Stimulated activated CD4-positive, alpha-beta T cell treated with anti-CD3 and anti-CD28 coated beads, Interleukin-15, amount 100 ng/mL, for 24 hours (primary cell): Measurements from ENCODE around the gene CTSA.
"Not testable (repeated sequence)": the region's sequence is repeated elsewhere in the genome, so short reads cannot be mapped to it uniquely, and the experiment has no call there.

Source experiments
- DNase-seq: peaks from one replicate; pipeline ENCODE4 v3.0.0-alpha.2; 2020

The CTSA gene

DNA sequence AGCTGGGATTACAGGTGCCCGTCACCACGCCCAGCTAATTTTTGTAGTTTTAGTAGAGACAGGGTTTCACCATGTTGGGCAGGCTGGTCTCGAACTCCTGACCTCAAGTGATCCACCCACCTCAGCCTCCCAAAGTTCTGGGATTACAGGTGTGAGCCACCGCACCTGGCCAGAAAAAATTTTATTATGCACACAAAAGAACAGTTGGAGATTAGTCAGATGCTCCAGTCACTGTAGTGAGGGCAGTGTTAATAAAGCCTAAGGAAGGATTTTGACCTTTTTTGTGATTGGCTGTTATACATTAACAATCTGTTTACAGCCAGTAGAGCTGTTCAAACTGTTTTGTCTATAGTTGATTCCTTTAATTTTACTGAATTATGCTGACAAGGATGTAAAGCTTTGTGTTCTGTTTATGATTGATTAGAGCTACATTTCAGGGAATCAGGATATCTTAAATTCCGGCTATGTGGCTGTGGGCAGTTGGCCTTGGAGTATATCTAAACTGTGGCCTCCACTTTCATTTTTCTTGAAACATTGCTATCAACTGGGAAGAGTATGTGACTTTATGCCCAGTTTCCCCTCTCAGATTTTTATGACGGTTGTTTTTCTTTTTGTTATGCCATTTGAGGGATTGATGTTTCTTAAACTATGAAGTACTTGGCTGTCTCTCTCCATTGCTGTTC is 23.9 kb upstream of the CTSA start:
- DNase-seq: no peak

DNA sequence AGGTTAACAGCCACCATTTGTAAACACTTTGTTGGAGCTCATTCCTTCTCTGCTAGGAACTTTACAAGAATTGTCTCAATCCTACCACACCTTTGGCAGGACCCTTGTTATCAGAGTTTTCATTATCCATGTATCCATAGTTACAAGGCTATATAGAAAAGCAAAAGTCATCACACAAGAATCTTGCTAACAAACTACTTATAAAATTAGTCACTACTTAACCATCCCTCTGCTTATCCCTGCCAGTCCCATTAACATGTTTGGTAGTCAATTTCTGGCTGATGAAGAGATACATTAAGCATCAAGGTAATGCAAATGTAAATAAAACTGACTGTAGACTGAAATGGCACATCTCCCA is 23.3 kb upstream of the CTSA start:
- DNase-seq: no peak

GRCh38 chr20:45872626-45873025 is 18.5 kb upstream of the CTSA start:
- no peak for DNase-seq

GRCh38 chr20:45873409-45874103 is 17.6 kb upstream of the CTSA start:
- DNase-seq: no peak

DNA sequence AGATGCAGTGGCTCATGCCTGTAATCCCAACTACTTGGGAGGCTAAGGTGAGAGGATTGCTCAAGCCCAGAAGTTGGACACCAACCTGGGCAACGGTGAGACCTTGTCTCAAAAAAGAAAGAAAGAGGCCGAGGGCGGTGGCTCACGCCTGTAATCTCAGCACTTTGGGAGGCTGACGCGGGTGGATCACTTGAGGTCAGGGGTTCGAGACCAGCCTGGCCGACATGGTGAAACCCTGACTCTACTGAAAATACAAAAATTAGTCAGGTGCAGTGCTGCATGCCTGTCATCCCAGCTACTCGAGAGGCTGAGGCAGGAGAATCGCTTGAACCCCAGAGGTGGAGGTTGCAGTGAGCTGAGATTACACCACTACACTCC is 17.0 kb upstream of the CTSA start:
- DNase-seq: not testable (repeated sequence)

- no peak for DNase-seq
These were observed 16.6 kb upstream of the CTSA start for GRCh38 chr20:45874576-45874975.

- DNase-seq: no peak
These were observed 12.9 kb upstream of the CTSA start for GRCh38 chr20:45878076-45878761.

- DNase-seq: peak; percentile 99
These were observed 9.9 kb upstream of the CTSA start, which contains the start of gene ZSWIM1 for GRCh38 chr20:45880988-45881788. Gene ZSWIM1, plus strand, starts transcription at chr20:45881227. Its CDS starts 1,366 bp downstream, at chr20:45882593.

GRCh38 chr20:45882469-45883099 is 8.6 kb upstream of the CTSA start:
- DNase-seq: no peak

GRCh38 chr20:45883100-45883469 is 8.1 kb upstream of the CTSA start:
- DNase-seq: no peak

DNA sequence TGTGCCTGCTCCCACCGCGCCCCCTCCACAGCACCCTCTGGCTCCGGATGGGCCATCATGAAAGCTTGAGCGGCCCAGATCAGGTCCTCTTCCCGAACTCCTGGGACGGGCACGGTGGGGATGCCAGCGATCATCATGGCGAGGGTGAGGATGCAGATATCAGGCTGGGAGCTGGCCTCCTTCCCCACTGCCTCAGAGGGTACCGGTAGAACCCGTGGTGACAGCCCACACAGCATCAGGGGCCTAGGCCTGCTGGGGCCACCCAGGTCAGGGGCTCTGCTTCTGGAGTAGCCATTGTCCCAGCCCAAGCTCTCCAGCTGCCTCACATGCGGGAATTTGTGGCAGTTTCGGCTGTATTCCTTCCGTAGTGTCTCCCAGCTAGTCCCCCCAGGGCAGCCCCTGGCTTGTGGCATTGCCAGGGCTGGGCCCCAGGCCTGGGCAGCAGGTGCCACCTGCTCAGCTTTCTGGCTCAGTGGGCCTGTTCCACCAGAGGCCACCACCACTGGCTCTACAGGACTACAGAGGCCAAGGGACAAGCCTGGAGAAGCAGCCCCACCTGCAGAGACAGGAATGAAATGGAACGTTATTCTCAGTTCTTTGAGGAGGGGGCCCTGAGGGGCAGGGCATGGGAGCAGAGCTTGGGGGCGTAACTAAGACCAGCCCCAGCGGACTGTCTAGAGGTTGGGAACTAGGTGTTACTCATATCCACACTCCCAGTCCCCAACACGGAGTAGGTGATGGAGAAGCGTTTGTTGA is 4.4 kb upstream of the CTSA start:
- DNase-seq: no peak

GRCh38 chr20:45887346-45887715 is 3.8 kb upstream of the CTSA start, which contains the start of gene SPATA25:
Gene SPATA25, minus strand, starts transcription at chr20:45887622. Its CDS starts 32 bp downstream, at chr20:45887590.
- DNase-seq: no peak

GRCh38 chr20:45888681-45889080 is 2.5 kb upstream of the CTSA start:
- no peak for DNase-seq

- DNase-seq: peak; percentile 64
These were observed 804 bp upstream of the CTSA start for GRCh38 chr20:45890077-45890984.

GRCh38 chr20:45892049-45892825 is 1.1 kb downstream of the CTSA start:
- no peak for DNase-seq

DNA sequence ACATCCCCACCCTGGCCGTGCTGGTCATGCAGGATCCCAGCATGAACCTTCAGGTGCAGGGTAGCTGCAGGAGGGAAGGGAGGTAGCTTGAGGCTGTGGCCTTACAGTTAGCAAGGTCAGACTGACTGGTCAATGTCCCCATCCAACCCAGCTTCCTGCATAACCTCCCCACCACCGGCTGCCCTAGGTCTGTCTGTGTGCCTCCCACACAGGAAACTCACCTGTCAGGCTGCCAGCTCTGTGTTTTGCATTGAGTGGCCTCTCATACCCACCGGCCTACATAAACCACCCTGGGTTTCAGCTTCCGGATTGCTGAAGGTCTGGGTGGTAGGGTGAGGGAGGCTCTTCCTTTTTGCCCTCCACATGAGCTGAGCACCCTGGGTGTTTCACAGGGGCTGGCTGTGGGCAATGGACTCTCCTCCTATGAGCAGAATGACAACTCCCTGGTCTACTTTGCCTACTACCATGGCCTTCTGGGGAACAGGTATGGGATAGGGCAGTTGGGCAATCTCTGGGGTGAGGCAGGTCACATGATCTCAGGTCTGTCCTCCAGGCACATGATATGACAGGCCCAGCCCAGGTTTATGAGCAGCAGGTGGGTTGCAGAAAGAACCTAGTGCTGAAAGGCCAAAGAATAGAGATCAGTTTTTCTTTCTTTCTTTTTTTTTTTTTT is 1.8 kb downstream of the CTSA start:
- DNase-seq: peak; percentile 32

GRCh38 chr20:45893831-45894230 is 2.7 kb downstream of the CTSA start:
- no peak for DNase-seq

DNA sequence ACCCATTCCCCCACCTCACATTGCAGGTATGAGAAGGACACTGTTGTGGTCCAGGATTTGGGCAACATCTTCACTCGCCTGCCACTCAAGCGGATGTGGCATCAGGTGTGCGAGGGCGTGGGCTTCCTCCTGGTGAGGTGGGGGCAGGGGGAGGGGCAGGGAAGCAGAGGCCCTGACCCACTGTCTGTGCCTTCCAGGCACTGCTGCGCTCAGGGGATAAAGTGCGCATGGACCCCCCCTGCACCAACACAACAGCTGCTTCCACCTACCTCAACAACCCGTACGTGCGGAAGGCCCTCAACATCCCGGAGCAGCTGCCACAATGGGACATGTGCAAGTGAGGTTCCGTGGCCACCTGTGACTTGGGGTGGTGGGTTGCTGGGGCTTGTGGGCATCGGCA is 3.7 kb downstream of the CTSA start:
- DNase-seq: no peak

- DNase-seq: no peak
These were observed 5.6 kb downstream of the CTSA start for GRCh38 chr20:45896641-45897161.
